Liver (tissue), 9 donors: Measurements from ENCODE around the gene SH3RF3. TPM values are rescaled to one million over a fixed set of nuclear protein-coding genes. Genes with fewer than 3 reads are reported as not detected.

ENCODE experiments used
- DNase-seq: peaks from one replicate; pipeline ENCODE4 v3.0.0-alpha.2; 2017; ENCODE audit warnings: low spot score
- H3K27ac ChIP-seq, 2 donors: one replicate each; pipeline ENCODE4 v1.7.0; 2013; ENCODE audit warnings: inconsistent platforms in 2 of 2, low read length in 2 of 2, control low read depth in 1 of 2, low read depth in 1 of 2, mild to moderate bottlenecking in 1 of 2
- H3K27me3 ChIP-seq, 4 donors: one replicate each; pipeline versions ENCODE4 v1.6.1 to v1.7.0; 2013; ENCODE audit warnings: low read length in 3 of 4, inconsistent platforms in 1 of 4, mild to moderate bottlenecking in 1 of 4, moderate library complexity in 1 of 4; ENCODE audit not compliant: control insufficient read depth in 4 of 4, insufficient read depth in 4 of 4
- H3K36me3 ChIP-seq, 4 donors: one replicate each; pipeline versions ENCODE4 v1.6.1 to v1.7.0; 2013; ENCODE audit warnings: low read length in 3 of 4, mild to moderate bottlenecking in 3 of 4, low read depth in 1 of 4, moderate library complexity in 1 of 4; ENCODE audit not compliant: control insufficient read depth in 4 of 4, insufficient read depth in 3 of 4
- H3K4me1 ChIP-seq, 4 donors: one replicate each; pipeline versions ENCODE4 v1.6.1 to v1.7.0; 2013; ENCODE audit warnings: low read length in 3 of 4, mild to moderate bottlenecking in 3 of 4, moderate library complexity in 1 of 4; ENCODE audit not compliant: control insufficient read depth in 4 of 4, insufficient read depth in 4 of 4
- H3K4me3 ChIP-seq, 3 donors: one replicate each; pipeline versions ENCODE4 v1.6.1 to v1.7.0; 2013; ENCODE audit warnings: low read length in 3 of 3, control low read depth in 1 of 3, low read depth in 1 of 3, mild to moderate bottlenecking in 1 of 3
- H3K9ac ChIP-seq, 2 donors: one replicate each; pipeline ENCODE4 v1.7.0; 2013; ENCODE audit warnings: low read length in 2 of 2, mild to moderate bottlenecking in 2 of 2, moderate library complexity in 2 of 2, control low read depth in 1 of 2, low read depth in 1 of 2
- H3K9me3 ChIP-seq, 4 donors: one replicate each; pipeline versions ENCODE4 v1.6.1 to v1.7.0; 2013; ENCODE audit warnings: low read length in 3 of 4; ENCODE audit not compliant: control insufficient read depth in 4 of 4
- ATF3 ChIP-seq: IDR thresholded peaks from 2 replicates; pipeline ENCODE4 v1.6.1; 2016; ENCODE audit warnings: antibody characterized with exemption
- EGR1 ChIP-seq, 2 donors: IDR thresholded peaks; 2 replicates each; pipeline ENCODE4 v1.6.1; 2016 to 2018; ENCODE audit warnings: antibody characterized with exemption in 2 of 2, low read depth in 2 of 2
- FOXA1 ChIP-seq: IDR thresholded peaks from 2 replicates; pipeline ENCODE4 v1.6.1; 2016; ENCODE audit warnings: antibody characterized with exemption
- FOXA2 ChIP-seq: IDR thresholded peaks from 2 replicates; pipeline ENCODE4 v1.6.1; 2016; ENCODE audit warnings: antibody characterized with exemption
- GABPA ChIP-seq, 2 donors: IDR thresholded peaks in 1 of 2; conservative IDR thresholded peaks in 1 of 2; 2 replicates each; pipeline ENCODE4 v1.6.1; 2016; ENCODE audit warnings: antibody characterized with exemption in 2 of 2, mild to moderate bottlenecking in 1 of 2, moderate library complexity in 1 of 2
- HNF4A ChIP-seq, 2 donors: conservative IDR thresholded peaks; 2 replicates each; pipeline ENCODE4 v1.6.1; 2016; ENCODE audit warnings: antibody characterized with exemption in 2 of 2, mild to moderate bottlenecking in 2 of 2
- HNF4G ChIP-seq: IDR thresholded peaks from 2 replicates; pipeline ENCODE4 v1.6.1; 2016; ENCODE audit warnings: antibody characterized with exemption
- JUND ChIP-seq, 2 donors: IDR thresholded peaks; 2 replicates each; pipeline ENCODE4 v1.6.1; 2016; ENCODE audit warnings: antibody characterized with exemption in 2 of 2
- NR2F2 ChIP-seq: IDR thresholded peaks from 2 replicates; pipeline ENCODE4 v1.6.1; 2016; ENCODE audit warnings: antibody characterized with exemption
- RAD21 ChIP-seq, 2 donors: IDR thresholded peaks; 2 replicates each; pipeline ENCODE4 v1.6.1; 2016; ENCODE audit warnings: antibody characterized with exemption in 2 of 2, mild to moderate bottlenecking in 2 of 2
- REST ChIP-seq: IDR thresholded peaks from 2 replicates; pipeline ENCODE4 v1.6.1; 2016; ENCODE audit warnings: antibody characterized with exemption, mild to moderate bottlenecking
- RXRA ChIP-seq, 2 donors: IDR thresholded peaks; 2 replicates each; pipeline ENCODE4 v1.6.1; 2017 to 2018; ENCODE audit warnings: antibody characterized with exemption in 2 of 2, mild to moderate bottlenecking in 1 of 2
- SP1 ChIP-seq: IDR thresholded peaks from 2 replicates; pipeline ENCODE4 v1.6.1; 2018; ENCODE audit warnings: antibody characterized with exemption, mild to moderate bottlenecking
- TAF1 ChIP-seq: conservative IDR thresholded peaks from 2 replicates; pipeline ENCODE4 v1.6.1; 2016; ENCODE audit warnings: antibody characterized with exemption, mild to moderate bottlenecking
- YY1 ChIP-seq: IDR thresholded peaks from 2 replicates; pipeline ENCODE4 v1.6.1; 2016; ENCODE audit warnings: antibody characterized with exemption, mild to moderate bottlenecking
- WGBS: extraction: QIAGEN DNeasy Blood & Tissue Kit; methylation state at CpG from one replicate; pipeline ENCODE4 v1.1.7; 2013; 5-methylcytosine and 5-hydroxymethylcytosine counted together
- polyA plus RNA-seq, 2 donors: library from polyadenylated mRNA; stranded (reverse) in 1 of 2; unstranded in 1 of 2; fragments of 200-250 nt in 1 of 2; fragments of >200 nt in 1 of 2; fragmentation: Nextera tagmentation in 1 of 2; extraction: Ambion mirVana in 1 of 2; gene quantifications; one replicate each; pipeline versions ENCODE4 v1.2.1 to v1.2.3, GENCODE V29; 2013 to 2015
- total RNA-seq, 2 donors: library from RNA; depleted of rRNA; stranded (reverse); fragments of >200 nt; gene quantifications; one replicate each; pipeline ENCODE4 v1.2.3, GENCODE V29; 2014
- TF ChIP-seq, protein P1 (sequence below): fragments of 150-350 bp; IDR thresholded peaks from 2 replicates; pipeline ENCODE4 v1.5.1; 2017; ENCODE audit warnings: improper control_type of control experiment, low read depth, low read length; ENCODE audit not compliant: missing input control
- TF ChIP-seq, protein P2 (sequence below): IDR thresholded peaks from 2 replicates; pipeline ENCODE4 v1.6.1; 2016; ENCODE audit warnings: antibody characterized with exemption
- donor health status: healthy.
- donor health status: healthy.
- donor health status: healthy.
- donor health status: healthy.
- donor health status: healthy.

The SH3RF3 gene
- total and polyA plus RNA-seq, 4 donors: 0.11 to 1.0 (median 0.54) TPM

- Histone ChIP-seq H3K36me3 (no peaks in the 10 kb centered on the region), H3K27me3 (no peaks in the 10 kb centered on the region), H3K4me1 (no peaks in the 10 kb centered on the region), H3K4me3 (no peak overlapping the region), H3K9me3 (no peaks in the 10 kb centered on the region), H3K27ac (no peak overlapping the region), H3K9ac (no peak overlapping the region)
- TF ChIP-seq ATF3 (no peak), FOXA1 (no peak)
- TF ChIP-seq, protein P1, sequence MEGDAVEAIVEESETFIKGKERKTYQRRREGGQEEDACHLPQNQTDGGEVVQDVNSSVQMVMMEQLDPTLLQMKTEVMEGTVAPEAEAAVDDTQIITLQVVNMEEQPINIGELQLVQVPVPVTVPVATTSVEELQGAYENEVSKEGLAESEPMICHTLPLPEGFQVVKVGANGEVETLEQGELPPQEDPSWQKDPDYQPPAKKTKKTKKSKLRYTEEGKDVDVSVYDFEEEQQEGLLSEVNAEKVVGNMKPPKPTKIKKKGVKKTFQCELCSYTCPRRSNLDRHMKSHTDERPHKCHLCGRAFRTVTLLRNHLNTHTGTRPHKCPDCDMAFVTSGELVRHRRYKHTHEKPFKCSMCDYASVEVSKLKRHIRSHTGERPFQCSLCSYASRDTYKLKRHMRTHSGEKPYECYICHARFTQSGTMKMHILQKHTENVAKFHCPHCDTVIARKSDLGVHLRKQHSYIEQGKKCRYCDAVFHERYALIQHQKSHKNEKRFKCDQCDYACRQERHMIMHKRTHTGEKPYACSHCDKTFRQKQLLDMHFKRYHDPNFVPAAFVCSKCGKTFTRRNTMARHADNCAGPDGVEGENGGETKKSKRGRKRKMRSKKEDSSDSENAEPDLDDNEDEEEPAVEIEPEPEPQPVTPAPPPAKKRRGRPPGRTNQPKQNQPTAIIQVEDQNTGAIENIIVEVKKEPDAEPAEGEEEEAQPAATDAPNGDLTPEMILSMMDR: no peak
- DNase-seq: no peak
- 80% methylated on average over 7 of the region's 7 CpGs for WGBS
These were observed 151.8 kb downstream of the SH3RF3 start for GRCh38 chr2:109280804-109281203.

GRCh38 chr2:109282360-109282759 lies 153.4 kb downstream of the SH3RF3 start:
- Histone ChIP-seq H3K4me1 (no peaks in the 10 kb centered on the region), H3K9me3 (no peaks in the 10 kb centered on the region), H3K9ac (no peak overlapping the region), H3K27me3 (no peaks in the 10 kb centered on the region), H3K4me3 (no peak overlapping the region), H3K36me3 (no peaks in the 10 kb centered on the region), H3K27ac (no peak overlapping the region)
- DNase-seq: no peak
- 91% methylated on average over 12 of the region's 12 CpGs for WGBS
- TF ChIP-seq RAD21 (IDR thresholded peaks at IDR 0.05): no peak
- TF ChIP-seq EGR1 (IDR thresholded peaks at IDR 0.05; ENCODE audit: low read depth in 2 of 2): no peak
- TF ChIP-seq REST: no peak
- no peak for TF ChIP-seq JUND (IDR thresholded peaks at IDR 0.05)
- no peak for TF ChIP-seq RXRA (IDR thresholded peaks at IDR 0.05)
- no peak for TF ChIP-seq HNF4G
- TF ChIP-seq HNF4A (conservative IDR thresholded peaks at IDR 0.05): no peak
- no peak for TF ChIP-seq NR2F2
- TF ChIP-seq, protein P2, sequence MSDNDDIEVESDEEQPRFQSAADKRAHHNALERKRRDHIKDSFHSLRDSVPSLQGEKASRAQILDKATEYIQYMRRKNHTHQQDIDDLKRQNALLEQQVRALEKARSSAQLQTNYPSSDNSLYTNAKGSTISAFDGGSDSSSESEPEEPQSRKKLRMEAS: no peak
- no peak for TF ChIP-seq FOXA2
- TF ChIP-seq TAF1: no peak
- TF ChIP-seq, protein P1: no peak
- TF ChIP-seq YY1: no peak
- no peak for TF ChIP-seq SP1
- TF ChIP-seq GABPA (IDR thresholded peaks at IDR 0.05 in 1 of 2, conservative IDR thresholded peaks at IDR 0.05 in 1 of 2): no peak
- TF ChIP-seq FOXA1: no peak
